Gastrocnemius medialis (tissue), 4 donors: ENCODE measurements around the gene BRCA1.

Experiments
- CTCF ChIP-seq, 5 experiments: fragments of 450-650 bp in 3 of 5; fragments of 200-600 bp in 2 of 5; sonication (generic) in 2 of 5; IDR thresholded peaks in 4 of 5; conservative IDR thresholded peaks in 1 of 5; 1 replicate in 4 of 5; 2 replicates in 1 of 5; pipeline ENCODE4 v1.5.1; 2016 to 2019; ENCODE audit warnings: antibody characterized with exemption in 5 of 5, mild to moderate bottlenecking in 3 of 5, moderate library complexity in 3 of 5
- POLR2A ChIP-seq, 2 donors: fragments of 450-650 bp; IDR thresholded peaks; one replicate each; pipeline ENCODE4 v1.6.1; 2017; ENCODE audit warnings: antibody characterized with exemption in 2 of 2, mild to moderate bottlenecking in 2 of 2, moderate library complexity in 2 of 2

- peak in 2 of 5 experiments; percentile 23 to 28 for TF ChIP-seq CTCF (IDR thresholded peaks at IDR 0.05 in 4 of 5, conservative IDR thresholded peaks at IDR 0.05 in 1 of 5)
- TF ChIP-seq POLR2A (IDR thresholded peaks at IDR 0.05): peak; percentile 63 to 90
Observed at GRCh38 chr17:43170766-43171585, 45.8 kb upstream of the BRCA1 start, which contains the start of gene NBR1.
